Measurements from ENCODE around the gene MSTO1. TPM values are rescaled to one million over a fixed set of nuclear protein-coding genes. Genes with fewer than 3 reads are reported as not detected.
A peak's percentile ranks its signal among the peaks of the same experiment; 100 is the strongest.

Gene MSTO1
- total RNA-seq, 1 donor from 2014 or later: 41.5 TPM

- Histone ChIP-seq H3K27ac (ENCODE audit: low read depth, low read length) (no peak overlapping the region), H3K9me3 (ENCODE audit: insufficient read depth, low read depth, low read length) (peaks cover 6% of the 10 kb centered on the region), H3K79me2 (ENCODE audit: insufficient read depth, low read length) (peaks cover 6% of the 10 kb centered on the region), H2AFZ (ENCODE audit: low read depth, low read length) (no peak overlapping the region), H3K27me3 (ENCODE audit: insufficient read depth, low read length) (no peaks in the 10 kb centered on the region), H3K4me2 (ENCODE audit: low read length) (no peak overlapping the region), H3K4me1 (ENCODE audit: insufficient read depth, low read length) (peaks cover 23% of the 10 kb centered on the region), H3K4me3 (ENCODE audit: insufficient read depth, low read depth, low read length) (no peak overlapping the region), H3K36me3 (ENCODE audit: insufficient read depth, low read length) (no peaks in the 10 kb centered on the region), H3K9ac (ENCODE audit: low read length) (no peak overlapping the region), H4K20me1 (ENCODE audit: insufficient read depth, low read length) (no peaks in the 10 kb centered on the region)
- DNase-seq (ENCODE audit: low read depth) (no peak), FAIRE-seq (no peak)
- Mint-ChIP-seq H3K4me1 (ENCODE audit: low read depth, unreplicated experiment) (peaks cover 6% of the 10 kb centered on the region), H3K27me3 (ENCODE audit: low read depth, unreplicated experiment) (no peaks in the 10 kb centered on the region), H3K27ac (ENCODE audit: unreplicated experiment) (no peak overlapping the region), H3K9me3 (ENCODE audit: unreplicated experiment) (peaks cover 37% of the 10 kb centered on the region), H3K36me3 (ENCODE audit: low read depth, unreplicated experiment) (peaks cover 24% of the 10 kb centered on the region), H3K4me3 (ENCODE audit: unreplicated experiment) (no peak overlapping the region)
- no peak for TF ChIP-seq EZH2 (IDR thresholded peaks at IDR 0.05; ENCODE audit: insufficient read depth, low read length)
- TF ChIP-seq, protein P1, sequence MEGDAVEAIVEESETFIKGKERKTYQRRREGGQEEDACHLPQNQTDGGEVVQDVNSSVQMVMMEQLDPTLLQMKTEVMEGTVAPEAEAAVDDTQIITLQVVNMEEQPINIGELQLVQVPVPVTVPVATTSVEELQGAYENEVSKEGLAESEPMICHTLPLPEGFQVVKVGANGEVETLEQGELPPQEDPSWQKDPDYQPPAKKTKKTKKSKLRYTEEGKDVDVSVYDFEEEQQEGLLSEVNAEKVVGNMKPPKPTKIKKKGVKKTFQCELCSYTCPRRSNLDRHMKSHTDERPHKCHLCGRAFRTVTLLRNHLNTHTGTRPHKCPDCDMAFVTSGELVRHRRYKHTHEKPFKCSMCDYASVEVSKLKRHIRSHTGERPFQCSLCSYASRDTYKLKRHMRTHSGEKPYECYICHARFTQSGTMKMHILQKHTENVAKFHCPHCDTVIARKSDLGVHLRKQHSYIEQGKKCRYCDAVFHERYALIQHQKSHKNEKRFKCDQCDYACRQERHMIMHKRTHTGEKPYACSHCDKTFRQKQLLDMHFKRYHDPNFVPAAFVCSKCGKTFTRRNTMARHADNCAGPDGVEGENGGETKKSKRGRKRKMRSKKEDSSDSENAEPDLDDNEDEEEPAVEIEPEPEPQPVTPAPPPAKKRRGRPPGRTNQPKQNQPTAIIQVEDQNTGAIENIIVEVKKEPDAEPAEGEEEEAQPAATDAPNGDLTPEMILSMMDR (IDR thresholded peaks at IDR 0.05; ENCODE audit: insufficient read depth, low read depth, low read length): no peak
These were observed 33.2 kb downstream of the MSTO1 start for GRCh38 chr1:155643230-155643629.

GRCh38 chr1:155645034-155645598, 35.1 kb downstream of the MSTO1 start:
- H3K4me1 Mint-ChIP-seq (ENCODE audit: low read depth, unreplicated experiment): peaks cover 10% of the 10 kb centered on the region
- Histone ChIP-seq H3K27me3 (ENCODE audit: insufficient read depth, low read length) (no peaks in the 10 kb centered on the region), H2AFZ (ENCODE audit: low read depth, low read length) (peak overlapping the region; percentile 15), H4K20me1 (ENCODE audit: insufficient read depth, low read length) (no peaks in the 10 kb centered on the region), H3K9me3 (ENCODE audit: insufficient read depth, low read depth, low read length) (peaks cover 6% of the 10 kb centered on the region), H3K79me2 (ENCODE audit: insufficient read depth, low read length) (peaks cover 6% of the 10 kb centered on the region), H3K4me2 (ENCODE audit: low read length) (peak overlapping the region; percentile 67), H3K4me1 (ENCODE audit: insufficient read depth, low read length) (peaks cover 28% of the 10 kb centered on the region), H3K36me3 (ENCODE audit: insufficient read depth, low read length) (no peaks in the 10 kb centered on the region), H3K27ac (ENCODE audit: low read depth, low read length) (no peak overlapping the region), H3K9ac (ENCODE audit: low read length) (no peak overlapping the region), H3K4me3 (ENCODE audit: insufficient read depth, low read depth, low read length) (no peak overlapping the region)
- H3K4me3 Mint-ChIP-seq (ENCODE audit: unreplicated experiment): no peak overlapping the region
- H3K36me3 Mint-ChIP-seq (ENCODE audit: low read depth, unreplicated experiment): peaks cover 24% of the 10 kb centered on the region
- no peak for TF ChIP-seq EZH2 (IDR thresholded peaks at IDR 0.05; ENCODE audit: insufficient read depth, low read length)
- TF ChIP-seq, protein P1 (IDR thresholded peaks at IDR 0.05; ENCODE audit: insufficient read depth, low read depth, low read length): no peak
- peaks cover 33% of the 10 kb centered on the region for H3K9me3 Mint-ChIP-seq (ENCODE audit: unreplicated experiment)
- no peak overlapping the region for H3K27ac Mint-ChIP-seq (ENCODE audit: unreplicated experiment)
- FAIRE-seq (no peak), DNase-seq (ENCODE audit: low read depth) (no peak)
- no peaks in the 10 kb centered on the region for H3K27me3 Mint-ChIP-seq (ENCODE audit: low read depth, unreplicated experiment)

DNA sequence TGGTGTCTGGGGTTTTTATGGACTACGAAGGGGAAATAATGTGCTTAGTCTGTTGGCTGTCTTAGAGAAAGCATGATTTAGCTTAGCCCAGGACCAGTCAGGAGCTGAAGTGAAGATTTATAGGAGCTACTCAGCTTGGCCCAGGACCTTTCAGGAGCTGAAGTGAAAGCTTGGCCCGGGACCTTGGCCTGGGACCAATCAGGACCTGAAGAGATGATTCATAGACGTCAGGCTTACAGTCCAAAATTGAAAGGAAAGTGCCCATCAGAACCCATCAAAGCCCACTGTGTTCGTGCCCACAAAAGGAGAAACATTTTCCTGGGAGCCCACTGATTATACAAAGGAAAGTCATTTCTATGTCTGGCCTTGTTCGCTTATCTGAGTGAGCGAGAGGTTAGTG, 35.6 kb downstream of the MSTO1 start:
- Mint-ChIP-seq H3K4me3 (ENCODE audit: unreplicated experiment) (no peak overlapping the region), H3K9me3 (ENCODE audit: unreplicated experiment) (peaks cover 30% of the 10 kb centered on the region), H3K27ac (ENCODE audit: unreplicated experiment) (no peak overlapping the region), H3K27me3 (ENCODE audit: low read depth, unreplicated experiment) (no peaks in the 10 kb centered on the region), H3K4me1 (ENCODE audit: low read depth, unreplicated experiment) (peaks cover 10% of the 10 kb centered on the region), H3K36me3 (ENCODE audit: low read depth, unreplicated experiment) (peaks cover 21% of the 10 kb centered on the region)
- Histone ChIP-seq H3K79me2 (ENCODE audit: insufficient read depth, low read length) (peaks cover 6% of the 10 kb centered on the region), H3K9ac (ENCODE audit: low read length) (no peak overlapping the region), H3K27ac (ENCODE audit: low read depth, low read length) (no peak overlapping the region), H3K4me2 (ENCODE audit: low read length) (peak overlapping the region; percentile 67), H3K9me3 (ENCODE audit: insufficient read depth, low read depth, low read length) (peaks cover 6% of the 10 kb centered on the region), H3K27me3 (ENCODE audit: insufficient read depth, low read length) (no peaks in the 10 kb centered on the region), H3K4me3 (ENCODE audit: insufficient read depth, low read depth, low read length) (no peak overlapping the region), H3K36me3 (ENCODE audit: insufficient read depth, low read length) (no peaks in the 10 kb centered on the region), H4K20me1 (ENCODE audit: insufficient read depth, low read length) (no peaks in the 10 kb centered on the region), H2AFZ (ENCODE audit: low read depth, low read length) (peak overlapping the region; percentile 15), H3K4me1 (ENCODE audit: insufficient read depth, low read length) (peaks cover 28% of the 10 kb centered on the region)
- FAIRE-seq (no peak), DNase-seq (ENCODE audit: low read depth) (peak; percentile 31)
- TF ChIP-seq, protein P1 (IDR thresholded peaks at IDR 0.05; ENCODE audit: insufficient read depth, low read depth, low read length): no peak
- no peak for TF ChIP-seq EZH2 (IDR thresholded peaks at IDR 0.05; ENCODE audit: insufficient read depth, low read length)
